Endodermal cell (in vitro differentiated cells): ENCODE measurements around the gene DEUP1. TPM values are rescaled to one million over a fixed set of nuclear protein-coding genes. Genes with fewer than 3 reads are reported as not detected.

Experiments used
- DNase-seq: peaks from one replicate; pipeline ENCODE4 v3.0.0-alpha.2; 2017
- H3K27ac ChIP-seq: 2 replicates; pipeline ENCODE4 v1.5.1; 2013; ENCODE audit warnings: mild to moderate bottlenecking, low read depth, low read length, moderate library complexity
- H3K27me3 ChIP-seq: 2 replicates; pipeline ENCODE4 v1.6.1; 2013; ENCODE audit warnings: mild to moderate bottlenecking, low read length, moderate library complexity; ENCODE audit not compliant: insufficient read depth, control insufficient read depth, poor library complexity, severe bottlenecking
- H3K36me3 ChIP-seq: 2 replicates; pipeline ENCODE4 v1.7.0; 2013; ENCODE audit warnings: mild to moderate bottlenecking, low read length, moderate library complexity; ENCODE audit not compliant: control insufficient read depth, insufficient read depth
- H3K4me1 ChIP-seq: one replicate; pipeline ENCODE4 v1.7.0; 2013; ENCODE audit warnings: low read length; ENCODE audit not compliant: control insufficient read depth, insufficient read depth
- H3K4me3 ChIP-seq: 2 replicates; pipeline ENCODE4 v1.5.1; 2013; ENCODE audit warnings: mild to moderate bottlenecking, low read length, moderate library complexity
- H3K9ac ChIP-seq: 2 replicates; pipeline ENCODE4 v1.6.1; 2013; ENCODE audit warnings: mild to moderate bottlenecking, low read length, moderate library complexity; ENCODE audit not compliant: poor library complexity, severe bottlenecking; ENCODE audit errors: extremely low read depth
- H3K9me3 ChIP-seq: 2 replicates; pipeline ENCODE4 v1.6.1; 2013; ENCODE audit warnings: mild to moderate bottlenecking, low read length, moderate library complexity; ENCODE audit not compliant: control insufficient read depth
- H3K27ac Mint-ChIP-seq: 2 replicates; pipeline ENCODE4 v1.8.0; 2020; ENCODE audit warnings: mixed read lengths
- H3K27me3 Mint-ChIP-seq: 2 replicates; pipeline ENCODE4 v1.8.0; 2021; ENCODE audit warnings: mild to moderate bottlenecking, mixed read lengths; ENCODE audit not compliant: insufficient read depth
- H3K36me3 Mint-ChIP-seq: 2 replicates; pipeline ENCODE4 v1.8.0; 2020; ENCODE audit warnings: low read depth, mixed read lengths
- H3K4me1 Mint-ChIP-seq: 2 replicates; pipeline ENCODE4 v1.8.0; 2020; ENCODE audit warnings: mixed read lengths
- H3K4me3 Mint-ChIP-seq: 2 replicates; pipeline ENCODE4 v1.8.0; 2020; ENCODE audit warnings: mild to moderate bottlenecking, moderate library complexity, mixed read lengths
- H3K9me3 Mint-ChIP-seq: 2 replicates; pipeline ENCODE4 v1.8.0; 2020; ENCODE audit warnings: mild to moderate bottlenecking, mixed read lengths
- CTCF ChIP-seq: fragments of 200-600 bp; sonication (generic); conservative IDR thresholded peaks from 2 replicates; pipeline ENCODE4 v1.5.0; 2021; ENCODE audit warnings: antibody characterized with exemption, mild to moderate bottlenecking
- WGBS, 2 experiments: methylation state at CpG; one replicate each; pipeline versions ENCODE4 v1.1.5 to v1.1.7; 2013; ENCODE audit warnings: missing lambda C conversion rate in 2 of 2, mixed read lengths in 1 of 2; ENCODE audit not compliant: insufficient coverage in 1 of 2, insufficient read length in 1 of 2; 5-methylcytosine and 5-hydroxymethylcytosine counted together
- total RNA-seq, 2 donors: library from RNA; stranded (reverse); fragmentation: NEBNext Ultra II Directional in 1 of 2; extraction: Animal tissue kit (Norgen Biotek cat#: 25700) in 1 of 2; gene quantifications; 2 replicates in 1 of 2; 3 replicates in 1 of 2; pipeline ENCODE4 v1.2.1, GENCODE V29; 2021

Gene DEUP1
- total RNA-seq, 2 donors from 2014 or later: 0.29 TPM; not detected in 1

GRCh38 chr11:93359396-93359795, 28.9 kb downstream of the DEUP1 start:
- Mint-ChIP-seq H3K27me3 (no peaks in the 10 kb centered on the region), H3K9me3 (peaks cover 14% of the 10 kb centered on the region), H3K27ac (no peak overlapping the region), H3K4me3 (no peak overlapping the region), H3K36me3 (peaks cover 10% of the 10 kb centered on the region), H3K4me1 (no peaks in the 10 kb centered on the region)
- no peak overlapping the region for H3K9ac ChIP-seq
- WGBS, 2 experiments: no CpG with 5 or more reads among the region's 1 CpG
- H3K27me3 ChIP-seq: no peaks in the 10 kb centered on the region
- no peaks in the 10 kb centered on the region for H3K4me1 ChIP-seq
- no peak for DNase-seq
- no peak overlapping the region for H3K27ac ChIP-seq
- no peak overlapping the region for H3K4me3 ChIP-seq
- no peaks in the 10 kb centered on the region for H3K36me3 ChIP-seq
- TF ChIP-seq CTCF: no peak
- peaks cover 6% of the 10 kb centered on the region for H3K9me3 ChIP-seq

GRCh38 chr11:93361435-93361834, 30.9 kb downstream of the DEUP1 start:
- Histone ChIP-seq H3K4me1 (no peaks in the 10 kb centered on the region), H3K27ac (no peak overlapping the region), H3K36me3 (no peaks in the 10 kb centered on the region), H3K9ac (no peak overlapping the region), H3K9me3 (peaks cover 6% of the 10 kb centered on the region), H3K4me3 (no peak overlapping the region), H3K27me3 (no peaks in the 10 kb centered on the region)
- H3K27me3 Mint-ChIP-seq: no peaks in the 10 kb centered on the region
- H3K9me3 Mint-ChIP-seq: peaks cover 10% of the 10 kb centered on the region
- no peak for DNase-seq
- no peaks in the 10 kb centered on the region for H3K4me1 Mint-ChIP-seq
- H3K27ac Mint-ChIP-seq: no peak overlapping the region
- H3K36me3 Mint-ChIP-seq: peaks cover 9% of the 10 kb centered on the region
- no peak overlapping the region for H3K4me3 Mint-ChIP-seq
- TF ChIP-seq CTCF: peak; percentile 52

- no peaks in the 10 kb centered on the region for H3K27me3 Mint-ChIP-seq
Observed at GRCh38 chr11:93368022-93368421, 37.5 kb downstream of the DEUP1 start.

More at GRCh38 chr11:93368022-93368421, 37.5 kb downstream of the DEUP1 start:
- Mint-ChIP-seq H3K4me1 (no peaks in the 10 kb centered on the region), H3K4me3 (no peak overlapping the region), H3K27ac (no peak overlapping the region), H3K9me3 (peaks cover 13% of the 10 kb centered on the region), H3K36me3 (peaks cover 4% of the 10 kb centered on the region)
- no peak overlapping the region for H3K27ac ChIP-seq
- H3K27me3 ChIP-seq: no peaks in the 10 kb centered on the region
- TF ChIP-seq CTCF: peak; percentile 39
- 83 to 90% methylated on average over 2 of the region's 2 CpGs for WGBS, 2 experiments
- peaks cover 3% of the 10 kb centered on the region for H3K4me1 ChIP-seq
- no peaks in the 10 kb centered on the region for H3K36me3 ChIP-seq
- no peak overlapping the region for H3K9ac ChIP-seq
- no peak for DNase-seq
- no peak overlapping the region for H3K4me3 ChIP-seq
- peaks cover 13% of the 10 kb centered on the region for H3K9me3 ChIP-seq
